Epithelial cell of esophagus (primary cell): Measurements from ENCODE around the gene TRPM8.

Source experiments
- DNase-seq: peaks from one replicate; pipeline ENCODE4 v3.0.0; 2010; ENCODE audit warnings: low read depth
- H3K4me3 ChIP-seq: 2 replicates; pipeline ENCODE4 v1.5.1; 2011; ENCODE audit warnings: mild to moderate bottlenecking, low read length, control low read depth
- TF ChIP-seq, protein P1 (sequence below): IDR thresholded peaks from 2 replicates; pipeline ENCODE4 v1.5.1; 2011; ENCODE audit warnings: low read depth, mild to moderate bottlenecking, low read length, control low read depth, inconsistent platforms; ENCODE audit not compliant: insufficient read depth; ENCODE audit errors: missing control alignments

TRPM8 gene

DNA sequence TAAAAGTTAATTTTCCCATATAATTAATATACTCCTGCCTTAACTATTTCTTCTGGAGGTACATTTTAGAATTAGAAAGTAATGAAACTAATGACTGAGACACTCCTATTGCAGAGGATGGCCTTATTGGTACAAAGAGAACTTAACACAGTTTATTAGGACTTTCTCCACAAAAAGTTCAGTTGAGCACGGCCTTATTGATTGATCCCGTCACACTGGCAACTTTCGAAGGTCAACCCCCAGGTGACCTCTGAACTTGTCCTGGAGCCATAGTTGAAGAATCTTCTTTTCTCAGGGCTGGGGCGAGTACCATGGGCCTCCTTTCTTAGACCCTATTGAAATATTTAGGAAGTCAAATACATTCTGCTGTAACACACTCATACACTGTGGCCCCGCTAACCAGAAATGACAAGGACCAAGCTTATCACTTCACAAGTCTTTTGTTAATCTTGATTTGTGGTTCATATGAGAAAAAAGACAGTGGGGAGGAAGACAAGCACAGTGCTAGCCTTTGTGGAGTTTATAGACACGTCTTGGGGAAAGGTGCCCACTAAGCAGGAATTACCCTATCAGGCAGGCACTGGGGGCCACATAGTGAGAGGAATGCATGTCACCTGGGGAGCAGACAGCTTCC is 144.6 kb downstream of the TRPM8 start:
- DNase-seq = no peak
- H3K4me3 ChIP-seq = no peak overlapping the region
- TF ChIP-seq, protein P1, sequence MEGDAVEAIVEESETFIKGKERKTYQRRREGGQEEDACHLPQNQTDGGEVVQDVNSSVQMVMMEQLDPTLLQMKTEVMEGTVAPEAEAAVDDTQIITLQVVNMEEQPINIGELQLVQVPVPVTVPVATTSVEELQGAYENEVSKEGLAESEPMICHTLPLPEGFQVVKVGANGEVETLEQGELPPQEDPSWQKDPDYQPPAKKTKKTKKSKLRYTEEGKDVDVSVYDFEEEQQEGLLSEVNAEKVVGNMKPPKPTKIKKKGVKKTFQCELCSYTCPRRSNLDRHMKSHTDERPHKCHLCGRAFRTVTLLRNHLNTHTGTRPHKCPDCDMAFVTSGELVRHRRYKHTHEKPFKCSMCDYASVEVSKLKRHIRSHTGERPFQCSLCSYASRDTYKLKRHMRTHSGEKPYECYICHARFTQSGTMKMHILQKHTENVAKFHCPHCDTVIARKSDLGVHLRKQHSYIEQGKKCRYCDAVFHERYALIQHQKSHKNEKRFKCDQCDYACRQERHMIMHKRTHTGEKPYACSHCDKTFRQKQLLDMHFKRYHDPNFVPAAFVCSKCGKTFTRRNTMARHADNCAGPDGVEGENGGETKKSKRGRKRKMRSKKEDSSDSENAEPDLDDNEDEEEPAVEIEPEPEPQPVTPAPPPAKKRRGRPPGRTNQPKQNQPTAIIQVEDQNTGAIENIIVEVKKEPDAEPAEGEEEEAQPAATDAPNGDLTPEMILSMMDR = no peak

DNA sequence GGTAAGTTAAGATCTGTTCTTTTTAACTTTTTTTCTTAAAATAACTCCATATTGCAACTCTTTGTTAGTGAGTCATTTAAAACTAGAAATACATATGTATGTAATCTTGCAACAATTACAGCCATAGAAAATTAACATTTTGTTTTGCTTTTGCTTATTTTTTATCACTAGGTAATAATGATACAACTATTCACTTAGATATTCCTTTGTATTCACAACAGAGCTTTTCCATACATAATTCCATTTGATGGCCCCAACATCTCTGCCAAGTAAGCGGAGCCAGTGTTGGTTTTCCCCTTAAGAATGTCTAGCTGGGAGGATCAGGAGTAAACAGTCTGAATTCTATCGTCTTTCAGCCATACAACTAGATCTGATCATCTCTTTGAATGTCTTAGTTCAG is 149.4 kb downstream of the TRPM8 start:
- no peak for DNase-seq
- TF ChIP-seq, protein P1 = no peak

More for the DNA sequence above, 149.4 kb downstream of the TRPM8 start:
- no peak overlapping the region for H3K4me3 ChIP-seq
